Measurements from ENCODE around the gene ERN1. TPM values are rescaled to one million over a fixed set of nuclear protein-coding genes. Genes with fewer than 3 reads are reported as not detected.
A peak's percentile ranks its signal among the peaks of the same experiment; 100 is the strongest.

The ERN1 gene
- total RNA-seq, 2 donors from 2014 or later: 9.0 to 13.7 TPM

DNA sequence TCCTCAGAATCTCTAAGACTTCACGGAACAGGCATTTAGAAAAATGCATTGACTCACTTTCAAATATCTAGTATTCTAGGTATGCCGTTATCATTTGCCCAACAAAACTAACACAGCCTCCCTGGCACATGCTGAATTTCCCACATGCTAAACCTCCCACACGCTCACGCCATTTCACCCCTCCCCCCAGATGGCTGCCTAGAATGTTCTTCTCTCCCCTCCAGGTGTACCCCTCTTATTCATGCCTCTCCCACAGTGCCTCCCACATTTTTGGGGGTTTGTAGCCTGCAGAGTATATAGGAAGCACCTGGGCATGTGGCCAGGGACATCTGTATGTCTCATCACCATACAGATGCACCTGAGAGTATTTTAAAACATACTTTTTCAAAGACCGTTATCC, 71.3 kb downstream of the ERN1 start:
- Mint-ChIP-seq H3K4me3 (no peak overlapping the region), H3K36me3 (ENCODE audit: low read depth) (peaks cover 38% of the 10 kb centered on the region)
- H3K4me1 ChIP-seq (ENCODE audit: control insufficient read depth, insufficient read depth, low read length): no peaks in the 10 kb centered on the region

DNA sequence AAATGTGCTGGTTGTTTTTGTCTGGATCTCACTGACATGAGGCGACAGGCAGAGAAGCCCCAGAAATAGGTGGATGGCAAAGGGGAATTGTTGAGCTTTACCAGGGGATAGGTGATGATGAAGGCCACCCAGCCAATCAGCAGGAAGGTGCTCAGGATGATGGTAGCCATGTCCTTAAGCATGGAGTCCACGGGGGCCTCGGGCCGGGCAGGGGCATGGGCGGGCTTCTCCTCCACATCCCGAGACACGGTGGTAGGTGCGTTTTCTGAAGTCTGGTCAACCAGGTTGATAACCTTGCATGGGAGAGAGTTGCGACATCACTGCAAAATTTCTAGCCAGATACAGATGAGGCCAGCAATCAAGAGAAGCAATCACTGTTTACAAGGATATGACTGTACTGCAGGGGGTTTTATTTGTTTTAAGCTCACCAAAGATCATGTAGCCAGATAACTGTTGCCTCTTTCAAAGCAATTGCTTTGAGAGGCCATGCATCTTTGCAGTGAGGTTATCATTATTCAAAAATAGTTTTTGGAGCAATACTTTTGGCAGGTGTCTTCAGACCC, 72.2 kb downstream of the ERN1 start:
- no peak overlapping the region for H3K9ac ChIP-seq (ENCODE audit: extremely low read depth, low read length, poor library complexity, severe bottlenecking)
- H3K4me3 ChIP-seq (ENCODE audit: low read length): no peak overlapping the region
- no peaks in the 10 kb centered on the region for H3K9me3 Mint-ChIP-seq
- peak overlapping the region; percentile 30 for H3K27ac Mint-ChIP-seq
- no peaks in the 10 kb centered on the region for H3K9me3 ChIP-seq (ENCODE audit: control insufficient read depth, low read length)
- H3K27me3 ChIP-seq (ENCODE audit: control insufficient read depth, insufficient read depth, low read length, poor library complexity, severe bottlenecking): no peaks in the 10 kb centered on the region
- H3K27me3 Mint-ChIP-seq (ENCODE audit: insufficient read depth): no peaks in the 10 kb centered on the region
- TF ChIP-seq, protein P1, sequence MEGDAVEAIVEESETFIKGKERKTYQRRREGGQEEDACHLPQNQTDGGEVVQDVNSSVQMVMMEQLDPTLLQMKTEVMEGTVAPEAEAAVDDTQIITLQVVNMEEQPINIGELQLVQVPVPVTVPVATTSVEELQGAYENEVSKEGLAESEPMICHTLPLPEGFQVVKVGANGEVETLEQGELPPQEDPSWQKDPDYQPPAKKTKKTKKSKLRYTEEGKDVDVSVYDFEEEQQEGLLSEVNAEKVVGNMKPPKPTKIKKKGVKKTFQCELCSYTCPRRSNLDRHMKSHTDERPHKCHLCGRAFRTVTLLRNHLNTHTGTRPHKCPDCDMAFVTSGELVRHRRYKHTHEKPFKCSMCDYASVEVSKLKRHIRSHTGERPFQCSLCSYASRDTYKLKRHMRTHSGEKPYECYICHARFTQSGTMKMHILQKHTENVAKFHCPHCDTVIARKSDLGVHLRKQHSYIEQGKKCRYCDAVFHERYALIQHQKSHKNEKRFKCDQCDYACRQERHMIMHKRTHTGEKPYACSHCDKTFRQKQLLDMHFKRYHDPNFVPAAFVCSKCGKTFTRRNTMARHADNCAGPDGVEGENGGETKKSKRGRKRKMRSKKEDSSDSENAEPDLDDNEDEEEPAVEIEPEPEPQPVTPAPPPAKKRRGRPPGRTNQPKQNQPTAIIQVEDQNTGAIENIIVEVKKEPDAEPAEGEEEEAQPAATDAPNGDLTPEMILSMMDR (conservative IDR thresholded peaks at IDR 0.05): no peak
- H3K36me3 ChIP-seq (ENCODE audit: control insufficient read depth, insufficient read depth, low read length): peaks cover 23% of the 10 kb centered on the region
- DNase-seq: no peak
- no peaks in the 10 kb centered on the region for H3K4me1 ChIP-seq (ENCODE audit: control insufficient read depth, insufficient read depth, low read length)
- WGBS, 2 experiments (ENCODE audit: insufficient coverage in 1 of 2, insufficient read length in 1 of 2): 88 to 93% methylated on average over 7 to 9 of the region's 9 CpGs
- no peak overlapping the region for H3K27ac ChIP-seq (ENCODE audit: low read depth, low read length)
- peaks cover 12% of the 10 kb centered on the region for H3K4me1 Mint-ChIP-seq
- peaks cover 46% of the 10 kb centered on the region for H3K36me3 Mint-ChIP-seq (ENCODE audit: low read depth)
- H3K4me3 Mint-ChIP-seq: no peak overlapping the region

More for the DNA sequence above, 71.3 kb downstream of the ERN1 start:
- Histone ChIP-seq H3K9ac (ENCODE audit: extremely low read depth, low read length, poor library complexity, severe bottlenecking) (no peak overlapping the region), H3K36me3 (ENCODE audit: control insufficient read depth, insufficient read depth, low read length) (peaks cover 23% of the 10 kb centered on the region), H3K9me3 (ENCODE audit: control insufficient read depth, low read length) (no peaks in the 10 kb centered on the region), H3K4me3 (ENCODE audit: low read length) (no peak overlapping the region), H3K27me3 (ENCODE audit: control insufficient read depth, insufficient read depth, low read length, poor library complexity, severe bottlenecking) (no peaks in the 10 kb centered on the region), H3K27ac (ENCODE audit: low read depth, low read length) (no peak overlapping the region)
- Mint-ChIP-seq H3K4me1 (peaks cover 12% of the 10 kb centered on the region), H3K27ac (no peak overlapping the region), H3K9me3 (no peaks in the 10 kb centered on the region), H3K27me3 (ENCODE audit: insufficient read depth) (no peaks in the 10 kb centered on the region)
- TF ChIP-seq, protein P1 (conservative IDR thresholded peaks at IDR 0.05): no peak
- WGBS, 2 experiments (ENCODE audit: insufficient coverage in 1 of 2, insufficient read length in 1 of 2): 93 to 100% methylated on average over 5 of the region's 5 CpGs
- no peak for DNase-seq

DNA sequence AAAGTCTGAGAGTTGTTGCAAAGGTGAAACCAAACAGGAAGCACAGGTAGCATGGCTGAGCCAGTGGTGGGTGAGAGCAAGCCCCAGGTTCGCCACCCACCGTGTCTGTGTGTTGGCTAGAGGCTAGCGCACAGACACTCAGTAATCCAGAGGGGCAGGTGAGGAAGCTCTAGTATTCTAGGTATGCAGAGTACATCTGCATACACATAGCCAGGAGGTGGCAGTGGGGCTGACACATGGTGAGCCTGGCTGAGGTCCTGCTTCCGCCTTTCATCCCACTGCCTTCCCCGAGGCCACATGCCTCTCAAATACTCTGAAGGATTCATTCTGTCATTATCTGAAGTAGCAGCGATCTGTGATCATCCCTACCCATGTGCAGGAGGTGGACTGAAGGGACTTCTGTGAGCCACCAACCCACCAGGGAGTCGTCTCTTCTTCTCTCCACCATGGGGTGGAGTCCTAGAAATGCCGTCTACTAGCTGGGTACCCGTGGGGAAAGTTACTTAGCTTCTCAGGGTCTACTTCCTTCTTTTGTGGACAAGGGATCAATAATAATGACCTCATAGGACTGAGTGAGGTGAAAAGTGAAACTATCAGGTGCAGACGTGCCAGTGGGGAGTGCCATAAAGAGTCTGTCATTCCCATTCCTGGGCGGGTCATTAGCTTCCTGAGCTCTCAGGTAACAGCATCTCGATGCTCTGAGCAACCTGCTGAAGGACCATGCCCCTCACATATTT, 73.5 kb downstream of the ERN1 start:
- Histone ChIP-seq H3K36me3 (ENCODE audit: control insufficient read depth, insufficient read depth, low read length) (peaks cover 27% of the 10 kb centered on the region), H3K9ac (ENCODE audit: extremely low read depth, low read length, poor library complexity, severe bottlenecking) (no peak overlapping the region), H3K4me1 (ENCODE audit: control insufficient read depth, insufficient read depth, low read length) (no peaks in the 10 kb centered on the region), H3K9me3 (ENCODE audit: control insufficient read depth, low read length) (no peaks in the 10 kb centered on the region), H3K4me3 (ENCODE audit: low read length) (no peak overlapping the region), H3K27me3 (ENCODE audit: control insufficient read depth, insufficient read depth, low read length, poor library complexity, severe bottlenecking) (no peaks in the 10 kb centered on the region), H3K27ac (ENCODE audit: low read depth, low read length) (no peak overlapping the region)
- Mint-ChIP-seq H3K27ac (peak overlapping the region; percentile 87), H3K36me3 (ENCODE audit: low read depth) (peaks cover 58% of the 10 kb centered on the region), H3K27me3 (ENCODE audit: insufficient read depth) (no peaks in the 10 kb centered on the region), H3K4me3 (no peak overlapping the region), H3K9me3 (no peaks in the 10 kb centered on the region), H3K4me1 (peaks cover 12% of the 10 kb centered on the region)
- peak; percentile 95 for DNase-seq
- TF ChIP-seq, protein P1 (conservative IDR thresholded peaks at IDR 0.05): peak; percentile 33
- 84 to 86% methylated on average over 11 to 12 of the region's 12 CpGs for WGBS, 2 experiments (ENCODE audit: insufficient coverage in 1 of 2, insufficient read length in 1 of 2)
